ENCODE results near the gene TNP1. TPM values are rescaled to one million over a fixed set of nuclear protein-coding genes. Genes with fewer than 3 reads are reported as not detected.

TNP1 gene
- total RNA-seq, 4 donors from 2014 or later, result not detected

GRCh38 chr2:216903470-216903869, 43.6 kb upstream of the TNP1 start:
- DNase-seq, result no peak
- Histone ChIP-seq H3K4me3 (no peak overlapping the region), H3K9me3 (no peaks in the 10 kb centered on the region), H3K4me1 (no peaks in the 10 kb centered on the region), H3K27ac (no peak overlapping the region), H3K27me3 (no peaks in the 10 kb centered on the region), H3K36me3 (no peaks in the 10 kb centered on the region)
- TF ChIP-seq POLR2A (IDR thresholded peaks at IDR 0.05) (no peak), CTCF (IDR thresholded peaks at IDR 0.05) (no peak)

- DNase-seq, result no peak
- H3K27me3 ChIP-seq, result no peaks in the 10 kb centered on the region
- H3K27ac ChIP-seq, result no peak overlapping the region
- H3K4me1 ChIP-seq, result no peaks in the 10 kb centered on the region
- no peaks in the 10 kb centered on the region for H3K9me3 ChIP-seq
- no peak overlapping the region for H3K4me3 ChIP-seq
- TF ChIP-seq CTCF (IDR thresholded peaks at IDR 0.05) (no peak), POLR2A (IDR thresholded peaks at IDR 0.05) (no peak)
- H3K36me3 ChIP-seq, result no peaks in the 10 kb centered on the region
Observed at GRCh38 chr2:216901273-216901672, 41.4 kb upstream of the TNP1 start.

- Histone ChIP-seq H3K36me3 (no peaks in the 10 kb centered on the region), H3K4me1 (no peaks in the 10 kb centered on the region), H3K4me3 (no peak overlapping the region), H3K27ac (no peak overlapping the region), H3K27me3 (no peaks in the 10 kb centered on the region), H3K9me3 (no peaks in the 10 kb centered on the region)
- DNase-seq, result no peak
- TF ChIP-seq CTCF (IDR thresholded peaks at IDR 0.05), result no peak
- TF ChIP-seq POLR2A (IDR thresholded peaks at IDR 0.05), result no peak
Observed at GRCh38 chr2:216900406-216900805, 40.5 kb upstream of the TNP1 start.

- Histone ChIP-seq H3K4me3 (no peak overlapping the region), H3K9me3 (no peaks in the 10 kb centered on the region), H3K27me3 (no peaks in the 10 kb centered on the region), H3K27ac (no peak overlapping the region), H3K4me1 (no peaks in the 10 kb centered on the region), H3K36me3 (no peaks in the 10 kb centered on the region)
- no peak for DNase-seq
- TF ChIP-seq CTCF (IDR thresholded peaks at IDR 0.05), result no peak
- no peak for TF ChIP-seq POLR2A (IDR thresholded peaks at IDR 0.05)
Observed at GRCh38 chr2:216897561-216898203, 37.8 kb upstream of the TNP1 start.

GRCh38 chr2:216890138-216890537, 30.3 kb upstream of the TNP1 start:
- no peaks in the 10 kb centered on the region for H3K36me3 ChIP-seq
- TF ChIP-seq CTCF (IDR thresholded peaks at IDR 0.05) (no peak), POLR2A (IDR thresholded peaks at IDR 0.05) (no peak)
- DNase-seq, result no peak
- H3K27ac ChIP-seq, result no peak overlapping the region
- no peaks in the 10 kb centered on the region for H3K27me3 ChIP-seq
- H3K9me3 ChIP-seq, result no peaks in the 10 kb centered on the region
- H3K4me1 ChIP-seq, result no peaks in the 10 kb centered on the region
- H3K4me3 ChIP-seq, result no peak overlapping the region
